OCI-LY1 (cell line): ENCODE data around the gene STK39.
A peak's percentile ranks its signal among the peaks of the same experiment; 100 is the strongest.

Experiments
- H2AFZ ChIP-seq: fragments of 200-600 bp; sonication (generic), shearing (Covaris generic); 2 replicates; pipeline ENCODE4 v1.6.0; 2014; ENCODE audit warnings: antibody characterized with exemption, mild to moderate bottlenecking, low read length
- H3F3A ChIP-seq: fragments of 200-600 bp; sonication (generic), shearing (Covaris generic); 2 replicates; pipeline ENCODE4 v1.6.0; 2014; ENCODE audit warnings: mild to moderate bottlenecking, antibody characterized with exemption, low read length, moderate library complexity; ENCODE audit not compliant: insufficient read depth
- H3K27ac ChIP-seq: fragments of 200-600 bp; sonication (generic); 2 replicates; pipeline ENCODE4 v1.5.1; 2014; ENCODE audit warnings: low read length, mixed run types, mild to moderate bottlenecking, low read depth; ENCODE audit not compliant: poor library complexity, severe bottlenecking
- H3K27me3 ChIP-seq: fragments of 200-600 bp; sonication (generic); 2 replicates; pipeline ENCODE4 v1.6.0; 2014; ENCODE audit warnings: antibody characterized with exemption, mild to moderate bottlenecking, low read length, moderate library complexity; ENCODE audit not compliant: insufficient read depth
- H3K36me3 ChIP-seq: fragments of 200-600 bp; sonication (generic); 2 replicates; pipeline ENCODE4 v1.6.1; 2014; ENCODE audit warnings: mild to moderate bottlenecking, antibody characterized with exemption, low read length, moderate library complexity, mixed read lengths; ENCODE audit not compliant: insufficient read depth
- H3K4me1 ChIP-seq: fragments of 200-600 bp; sonication (generic); 2 replicates; pipeline ENCODE4 v1.5.1; 2014; ENCODE audit warnings: mild to moderate bottlenecking, low read length, moderate library complexity; ENCODE audit not compliant: insufficient read depth, severe bottlenecking
- H3K4me2 ChIP-seq: fragments of 200-600 bp; sonication (generic), shearing (Covaris generic); 2 replicates; pipeline ENCODE4 v1.6.1; 2014; ENCODE audit warnings: low read length
- H3K4me3 ChIP-seq: fragments of 200-600 bp; sonication (generic); 2 replicates; pipeline ENCODE4 v1.5.1; 2014; ENCODE audit warnings: low read length, low read depth, mild to moderate bottlenecking, mixed read lengths; ENCODE audit not compliant: poor library complexity, severe bottlenecking
- H3K79me2 ChIP-seq: fragments of 200-600 bp; shearing (Covaris generic); 2 replicates; pipeline ENCODE4 v1.6.1; 2016; ENCODE audit warnings: mixed run types, low read length, mixed read lengths; ENCODE audit not compliant: insufficient read depth
- H3K9ac ChIP-seq: fragments of 200-600 bp; sonication (generic), shearing (Covaris generic); 2 replicates; pipeline ENCODE4 v1.6.1; 2014; ENCODE audit warnings: mild to moderate bottlenecking, low read length, mixed read lengths
- H3K9me2 ChIP-seq: fragments of 200-600 bp; sonication (generic), shearing (Covaris generic); 2 replicates; pipeline ENCODE4 v1.6.1; 2014; ENCODE audit warnings: low read depth, mild to moderate bottlenecking, low read length, mixed read lengths
- H3K9me3 ChIP-seq: fragments of 200-600 bp; shearing (Covaris generic); 2 replicates; pipeline ENCODE4 v1.6.1; 2014; ENCODE audit warnings: low read length, mixed read lengths
- H4K20me1 ChIP-seq: fragments of 200-600 bp; sonication (generic), shearing (Covaris generic); 2 replicates; pipeline ENCODE4 v1.6.0; 2016; ENCODE audit warnings: mild to moderate bottlenecking, low read length; ENCODE audit not compliant: insufficient read depth
- CTCF ChIP-seq: fragments of 200-600 bp; sonication (generic), shearing (Covaris generic); IDR thresholded peaks from 2 replicates; pipeline ENCODE4 v1.5.1; 2017; ENCODE audit warnings: mild to moderate bottlenecking, antibody characterized with exemption, low read length, moderate library complexity, mixed read lengths
- EZH2 ChIP-seq: fragments of 200-600 bp; sonication (generic), shearing (Covaris generic); IDR thresholded peaks from 2 replicates; pipeline ENCODE4 v1.8.0; 2017; ENCODE audit warnings: borderline replicate concordance, mixed run types, mild to moderate bottlenecking, antibody characterized with exemption, low read length, moderate library complexity, mixed read lengths

The STK39 gene

GRCh38 chr2:168174756-168175155 lies 72.6 kb downstream of the STK39 start:
- Histone ChIP-seq H3K27me3 (no peaks in the 10 kb centered on the region), H3K4me1 (peaks cover 36% of the 10 kb centered on the region), H3K4me2 (peak overlapping the region; percentile 54), H3K4me3 (peak overlapping the region; percentile 27), H2AFZ (no peak overlapping the region), H3K79me2 (no peaks in the 10 kb centered on the region), H3K36me3 (peaks cover 13% of the 10 kb centered on the region; the same call in 1 of the 2 replicates), H3K9me2 (no peaks in the 10 kb centered on the region), H3K9me3 (no peaks in the 10 kb centered on the region), H4K20me1 (no peaks in the 10 kb centered on the region), H3F3A (no peaks in the 10 kb centered on the region), H3K27ac (peak overlapping the region; percentile 49), H3K9ac (peak overlapping the region; percentile 27; the same call in 1 of the 2 replicates)
- TF ChIP-seq EZH2 (no peak), CTCF (no peak)

DNA sequence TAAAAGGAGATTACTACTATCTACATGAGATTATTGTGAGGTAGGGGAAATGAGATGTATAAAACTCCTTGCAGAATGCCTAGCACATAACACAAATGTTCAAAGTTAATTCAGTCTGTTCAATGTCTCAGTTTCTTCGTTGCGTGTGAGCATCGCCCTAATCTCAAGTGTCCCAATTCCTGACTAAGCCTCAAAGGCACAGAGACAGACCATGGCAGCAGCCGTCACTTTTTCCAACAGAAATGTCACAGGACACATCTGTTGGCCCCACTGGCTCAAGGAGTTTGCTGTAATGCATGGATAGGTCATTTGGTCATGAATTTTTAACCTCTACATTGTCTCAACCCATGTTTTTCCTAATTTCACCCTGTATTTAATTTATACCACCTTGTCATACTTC lies 75.3 kb downstream of the STK39 start:
- no peaks in the 10 kb centered on the region for H3K9me2 ChIP-seq
- no peaks in the 10 kb centered on the region for H3F3A ChIP-seq
- no peak overlapping the region for H2AFZ ChIP-seq
- H3K27me3 ChIP-seq = no peaks in the 10 kb centered on the region
- peaks cover 8% of the 10 kb centered on the region; the same call in 1 of the 2 replicates for H3K36me3 ChIP-seq
- no peaks in the 10 kb centered on the region for H3K79me2 ChIP-seq
- no peaks in the 10 kb centered on the region for H3K9me3 ChIP-seq
- no peak overlapping the region for H3K4me3 ChIP-seq
- no peak overlapping the region for H3K4me2 ChIP-seq
- no peak overlapping the region for H3K9ac ChIP-seq
- H4K20me1 ChIP-seq = no peaks in the 10 kb centered on the region
- no peak overlapping the region for H3K27ac ChIP-seq
- TF ChIP-seq EZH2 = no peak
- H3K4me1 ChIP-seq = peaks cover 25% of the 10 kb centered on the region

GRCh38 chr2:168171059-168171762 lies 76.2 kb downstream of the STK39 start:
- Histone ChIP-seq H3K9me3 (no peaks in the 10 kb centered on the region), H3K36me3 (peaks cover 17% of the 10 kb centered on the region; the same call in 1 of the 2 replicates), H3K27ac (no peak overlapping the region), H3K4me3 (no peak overlapping the region), H2AFZ (no peak overlapping the region), H3F3A (no peaks in the 10 kb centered on the region), H3K27me3 (no peaks in the 10 kb centered on the region), H3K9ac (no peak overlapping the region), H3K4me2 (no peak overlapping the region), H3K79me2 (no peaks in the 10 kb centered on the region), H3K9me2 (no peaks in the 10 kb centered on the region), H3K4me1 (peaks cover 17% of the 10 kb centered on the region), H4K20me1 (no peaks in the 10 kb centered on the region)
- TF ChIP-seq CTCF (no peak), EZH2 (no peak)
